ENCODE results near the gene PTPRJ.

PTPRJ gene

GRCh38 chr11:48110509-48110766 lies 130.1 kb downstream of the PTPRJ start:
- Histone ChIP-seq H2AK5ac (ENCODE audit: low read length, severe bottlenecking) (no peak overlapping the region), H3K14ac (ENCODE audit: low read length in 2 of 2) (no peak overlapping the region), H2BK12ac (ENCODE audit: low read length in 2 of 2) (no peak overlapping the region), H2AFZ (ENCODE audit: low read depth, low read length) (no peak overlapping the region), H2BK5ac (ENCODE audit: low read depth, low read length, poor library complexity, severe bottlenecking) (no peak overlapping the region), H3K36me3 (ENCODE audit: control insufficient read depth in 1 of 2, insufficient read depth in 2 of 2, low read depth in 1 of 2, low read length in 2 of 2) (peaks cover 0 to 3% of the 10 kb centered on the region in 2 experiments), H4K8ac (ENCODE audit: low read length) (no peak overlapping the region), H3K79me1 (replicated peaks; ENCODE audit: low read length, poor library complexity, severe bottlenecking) (peaks cover 5% of the 10 kb centered on the region), H2BK15ac (ENCODE audit: low read depth, poor library complexity, severe bottlenecking) (no peak overlapping the region), H3K27ac (ENCODE audit: low read length, poor library complexity, severe bottlenecking) (peak overlapping the region; percentile 39), H3K27me3 (ENCODE audit: control insufficient read depth in 1 of 2, insufficient read depth in 1 of 2, low read length in 2 of 2) (no peaks in the 10 kb centered on the region), H4K91ac (ENCODE audit: low read length) (no peak overlapping the region), H3K4me2 (ENCODE audit: low read length, poor library complexity, severe bottlenecking) (no peak overlapping the region), H3K9me3 (ENCODE audit: control insufficient read depth, low read length) (peaks cover 11% of the 10 kb centered on the region), H3K4ac (ENCODE audit: low read depth in 1 of 2, low read length in 2 of 2) (no peak overlapping the region), H3K4me3 (ENCODE audit: insufficient read depth in 1 of 2, low read depth in 1 of 2, low read length in 2 of 2) (peak overlapping the region in 1 of 2 experiments; percentile 56), H3K18ac (ENCODE audit: low read depth in 1 of 2, low read length in 2 of 2) (no peak overlapping the region), H3K4me1 (ENCODE audit: control insufficient read depth, insufficient read depth, low read depth, low read length) (peaks cover 24% of the 10 kb centered on the region), H3K23ac (ENCODE audit: low read length in 2 of 2) (no peak overlapping the region), H3K9ac (ENCODE audit: low read length) (peak overlapping the region; percentile 73), H2BK120ac (ENCODE audit: low read depth, low read length) (no peak overlapping the region)
- DNase-seq = no peak
- WGBS = 63% methylated on average over 1 of the region's 2 CpGs

GRCh38 chr11:48111891-48112290 lies 131.5 kb downstream of the PTPRJ start:
- H3K9me3 ChIP-seq (ENCODE audit: control insufficient read depth, low read length) = peaks cover 19% of the 10 kb centered on the region
- no peak overlapping the region for H3K4me3 ChIP-seq (ENCODE audit: insufficient read depth in 1 of 2, low read depth in 1 of 2, low read length in 2 of 2)
- H2BK12ac ChIP-seq (ENCODE audit: low read length in 2 of 2) = no peak overlapping the region
- peaks cover 8% of the 10 kb centered on the region for H3K79me1 ChIP-seq (replicated peaks; ENCODE audit: low read length, poor library complexity, severe bottlenecking)
- no peak overlapping the region for H3K4ac ChIP-seq (ENCODE audit: low read depth in 1 of 2, low read length in 2 of 2)
- H3K36me3 ChIP-seq (ENCODE audit: control insufficient read depth in 1 of 2, insufficient read depth in 2 of 2, low read depth in 1 of 2, low read length in 2 of 2) = peaks cover 0 to 3% of the 10 kb centered on the region in 2 experiments
- no peaks in the 10 kb centered on the region for H3K27me3 ChIP-seq (ENCODE audit: control insufficient read depth in 1 of 2, insufficient read depth in 1 of 2, low read length in 2 of 2)
- H3K18ac ChIP-seq (ENCODE audit: low read depth in 1 of 2, low read length in 2 of 2) = no peak overlapping the region
- H2AK5ac ChIP-seq (ENCODE audit: low read length, severe bottlenecking) = no peak overlapping the region
- H2BK5ac ChIP-seq (ENCODE audit: low read depth, low read length, poor library complexity, severe bottlenecking) = no peak overlapping the region
- no peak overlapping the region for H2BK15ac ChIP-seq (ENCODE audit: low read depth, poor library complexity, severe bottlenecking)
- no peak overlapping the region for H3K23ac ChIP-seq (ENCODE audit: low read length in 2 of 2)
- H3K27ac ChIP-seq (ENCODE audit: low read length, poor library complexity, severe bottlenecking) = no peak overlapping the region
- H3K4me2 ChIP-seq (ENCODE audit: low read length, poor library complexity, severe bottlenecking) = no peak overlapping the region
- H3K14ac ChIP-seq (ENCODE audit: low read length in 2 of 2) = no peak overlapping the region
- no peak overlapping the region for H3K9ac ChIP-seq (ENCODE audit: low read length)
- 63% methylated on average over 3 of the region's 3 CpGs for WGBS
- DNase-seq = peak; percentile 61
- no peak overlapping the region for H2BK120ac ChIP-seq (ENCODE audit: low read depth, low read length)
- H4K91ac ChIP-seq (ENCODE audit: low read length) = no peak overlapping the region
- H2AFZ ChIP-seq (ENCODE audit: low read depth, low read length) = no peak overlapping the region
- H3K4me1 ChIP-seq (ENCODE audit: control insufficient read depth, insufficient read depth, low read depth, low read length) = peaks cover 20% of the 10 kb centered on the region
- H4K8ac ChIP-seq (ENCODE audit: low read length) = no peak overlapping the region

- Histone ChIP-seq H3K79me1 (replicated peaks; ENCODE audit: low read length, poor library complexity, severe bottlenecking) (peaks cover 10% of the 10 kb centered on the region), H3K9ac (ENCODE audit: low read length) (no peak overlapping the region), H3K36me3 (ENCODE audit: control insufficient read depth in 1 of 2, insufficient read depth in 2 of 2, low read depth in 1 of 2, low read length in 2 of 2) (peaks cover 0 to 3% of the 10 kb centered on the region in 2 experiments), H3K18ac (ENCODE audit: low read depth in 1 of 2, low read length in 2 of 2) (no peak overlapping the region), H4K8ac (ENCODE audit: low read length) (no peak overlapping the region), H3K27me3 (ENCODE audit: control insufficient read depth in 1 of 2, insufficient read depth in 1 of 2, low read length in 2 of 2) (no peaks in the 10 kb centered on the region), H3K4ac (ENCODE audit: low read depth in 1 of 2, low read length in 2 of 2) (no peak overlapping the region), H3K23ac (ENCODE audit: low read length in 2 of 2) (no peak overlapping the region), H2BK12ac (ENCODE audit: low read length in 2 of 2) (no peak overlapping the region), H2BK15ac (ENCODE audit: low read depth, poor library complexity, severe bottlenecking) (no peak overlapping the region), H3K4me1 (ENCODE audit: control insufficient read depth, insufficient read depth, low read depth, low read length) (peaks cover 6% of the 10 kb centered on the region), H2BK120ac (ENCODE audit: low read depth, low read length) (no peak overlapping the region), H3K4me2 (ENCODE audit: low read length, poor library complexity, severe bottlenecking) (no peak overlapping the region), H3K27ac (ENCODE audit: low read length, poor library complexity, severe bottlenecking) (no peak overlapping the region), H3K14ac (ENCODE audit: low read length in 2 of 2) (no peak overlapping the region), H2AK5ac (ENCODE audit: low read length, severe bottlenecking) (no peak overlapping the region), H4K91ac (ENCODE audit: low read length) (no peak overlapping the region), H3K4me3 (ENCODE audit: insufficient read depth in 1 of 2, low read depth in 1 of 2, low read length in 2 of 2) (no peak overlapping the region), H2BK5ac (ENCODE audit: low read depth, low read length, poor library complexity, severe bottlenecking) (no peak overlapping the region), H3K9me3 (ENCODE audit: control insufficient read depth, low read length) (peaks cover 19% of the 10 kb centered on the region), H2AFZ (ENCODE audit: low read depth, low read length) (no peak overlapping the region)
- DNase-seq = no peak
- 100% methylated on average over 1 of the region's 1 CpG for WGBS
These were observed 134.4 kb downstream of the PTPRJ start for GRCh38 chr11:48114740-48115139.

- H3K4ac ChIP-seq (ENCODE audit: low read depth in 1 of 2, low read length in 2 of 2) = no peak overlapping the region
- H3K4me1 ChIP-seq (ENCODE audit: control insufficient read depth, insufficient read depth, low read depth, low read length) = peaks cover 6% of the 10 kb centered on the region
- peak; percentile 27 for DNase-seq
- H3K9ac ChIP-seq (ENCODE audit: low read length) = no peak overlapping the region
- no peak overlapping the region for H2BK120ac ChIP-seq (ENCODE audit: low read depth, low read length)
- no peak overlapping the region for H2BK12ac ChIP-seq (ENCODE audit: low read length in 2 of 2)
- no peak overlapping the region for H3K23ac ChIP-seq (ENCODE audit: low read length in 2 of 2)
- H2BK5ac ChIP-seq (ENCODE audit: low read depth, low read length, poor library complexity, severe bottlenecking) = no peak overlapping the region
- H2BK15ac ChIP-seq (ENCODE audit: low read depth, poor library complexity, severe bottlenecking) = no peak overlapping the region
- H3K4me3 ChIP-seq (ENCODE audit: insufficient read depth in 1 of 2, low read depth in 1 of 2, low read length in 2 of 2) = no peak overlapping the region
- no peak overlapping the region for H2AFZ ChIP-seq (ENCODE audit: low read depth, low read length)
- peaks cover 15% of the 10 kb centered on the region for H3K79me1 ChIP-seq (replicated peaks; ENCODE audit: low read length, poor library complexity, severe bottlenecking)
- no peak overlapping the region for H4K91ac ChIP-seq (ENCODE audit: low read length)
- no peak overlapping the region for H3K18ac ChIP-seq (ENCODE audit: low read depth in 1 of 2, low read length in 2 of 2)
- peaks cover 0 to 6% of the 10 kb centered on the region in 2 experiments for H3K36me3 ChIP-seq (ENCODE audit: control insufficient read depth in 1 of 2, insufficient read depth in 2 of 2, low read depth in 1 of 2, low read length in 2 of 2)
- no peak overlapping the region for H3K27ac ChIP-seq (ENCODE audit: low read length, poor library complexity, severe bottlenecking)
- no peak overlapping the region for H4K8ac ChIP-seq (ENCODE audit: low read length)
- peaks cover 19% of the 10 kb centered on the region for H3K9me3 ChIP-seq (ENCODE audit: control insufficient read depth, low read length)
- H3K14ac ChIP-seq (ENCODE audit: low read length in 2 of 2) = no peak overlapping the region
- no peak overlapping the region for H3K4me2 ChIP-seq (ENCODE audit: low read length, poor library complexity, severe bottlenecking)
- no peak overlapping the region for H2AK5ac ChIP-seq (ENCODE audit: low read length, severe bottlenecking)
- H3K27me3 ChIP-seq (ENCODE audit: control insufficient read depth in 1 of 2, insufficient read depth in 1 of 2, low read length in 2 of 2) = no peaks in the 10 kb centered on the region
These were observed 136.3 kb downstream of the PTPRJ start for GRCh38 chr11:48116437-48117228.
